K562 (cell line): ENCODE data around the gene DNAJB4. TPM values are rescaled to one million over a fixed set of nuclear protein-coding genes. Genes with fewer than 3 reads are reported as not detected.
A peak's percentile ranks its signal among the peaks of the same experiment; 100 is the strongest.

ENCODE experiments used
- CREBBP ChIP-seq: IDR thresholded peaks from one replicate; pipeline ENCODE4 v1.6.1; 2012; ENCODE audit warnings: low read depth, mild to moderate bottlenecking, control low read depth, inconsistent platforms, low read length
- DDX20 ChIP-seq: fragments of 450-650 bp; IDR thresholded peaks from 2 replicates; pipeline ENCODE4 v1.6.1; 2016; ENCODE audit warnings: missing genetic modification characterization, low read depth, mild to moderate bottlenecking, missing compliant biosample characterization, moderate library complexity
- ESRRB ChIP-seq: fragments of 250-450 bp; sonication (Bioruptor Pico); IDR thresholded peaks from 2 replicates; pipeline ENCODE4 v1.5.0; 2020; ENCODE audit warnings: mild to moderate bottlenecking, moderate library complexity, borderline replicate concordance
- GTF2E2 ChIP-seq: fragments of 200-800 bp; sonication (Bioruptor generic); IDR thresholded peaks from 2 replicates; pipeline ENCODE4 v1.6.1; 2016; ENCODE audit warnings: missing genetic modification characterization, missing compliant biosample characterization
- GTF3C2 ChIP-seq: IDR thresholded peaks from 3 replicates; pipeline ENCODE4 v1.6.1; 2011; ENCODE audit warnings: borderline replicate concordance, mild to moderate bottlenecking, moderate library complexity; ENCODE audit not compliant: insufficient read length; ENCODE audit errors: extremely low read depth
- HMGN3 ChIP-seq: IDR thresholded peaks from 2 replicates; pipeline ENCODE4 v1.6.1; 2011; ENCODE audit warnings: borderline replicate concordance, low read depth, mild to moderate bottlenecking, mixed read lengths, low read length; ENCODE audit not compliant: insufficient read length; ENCODE audit errors: extremely low read depth
- KAT8 ChIP-seq: fragments of 450-650 bp; IDR thresholded peaks from 2 replicates; pipeline ENCODE4 v1.6.1; 2016; ENCODE audit warnings: low read depth, mild to moderate bottlenecking
- L3MBTL2 ChIP-seq: fragments of 450-650 bp; IDR thresholded peaks from 2 replicates; pipeline ENCODE4 v1.6.1; 2016; ENCODE audit warnings: mild to moderate bottlenecking, moderate library complexity
- MEIS2 ChIP-seq: fragments of 450-650 bp; IDR thresholded peaks from 2 replicates; pipeline ENCODE4 v1.6.1; 2014; ENCODE audit warnings: mild to moderate bottlenecking; ENCODE audit not compliant: partially characterized antibody
- NELFE ChIP-seq: IDR thresholded peaks from 2 replicates; pipeline ENCODE4 v1.6.1; 2011; ENCODE audit warnings: mild to moderate bottlenecking; ENCODE audit not compliant: insufficient read depth, insufficient read length
- NFXL1 ChIP-seq: fragments of 450-650 bp; formaldehyde crosslinking; IDR thresholded peaks from 2 replicates; pipeline ENCODE4 v1.4.0; 2021; ENCODE audit warnings: mild to moderate bottlenecking
- NFYB ChIP-seq: IDR thresholded peaks from 2 replicates; pipeline ENCODE4 v1.6.1; 2011; ENCODE audit warnings: mild to moderate bottlenecking, moderate library complexity; ENCODE audit not compliant: insufficient read length; ENCODE audit errors: extremely low read depth
- NR2F6 ChIP-seq: fragments of 450-650 bp; formaldehyde crosslinking; IDR thresholded peaks from 2 replicates; pipeline ENCODE4 v1.4.0; 2020; ENCODE audit warnings: mild to moderate bottlenecking
- PHF8 ChIP-seq: fragments of 200-600 bp; sonication (generic); IDR thresholded peaks from 2 replicates; pipeline ENCODE4 v1.6.1; 2012; ENCODE audit warnings: mixed run types, mild to moderate bottlenecking, inconsistent platforms, low read length, moderate library complexity, borderline replicate concordance
- PML ChIP-seq: IDR thresholded peaks from 2 replicates; pipeline ENCODE4 v1.6.1; 2012; ENCODE audit warnings: low read length, inconsistent platforms
- RBM34 ChIP-seq: fragments of 200-400 bp; formaldehyde crosslinking; IDR thresholded peaks from 2 replicates; pipeline ENCODE4 v1.6.1; 2018; ENCODE audit warnings: low read length, borderline replicate concordance; ENCODE audit not compliant: insufficient read depth
- SAFB2 ChIP-seq: fragments of 200-400 bp; formaldehyde crosslinking; IDR thresholded peaks from 2 replicates; pipeline ENCODE4 v1.6.1; 2018; ENCODE audit warnings: borderline replicate concordance, low read length, low read depth, moderate library complexity; ENCODE audit not compliant: severe bottlenecking
- SMC3 ChIP-seq: conservative IDR thresholded peaks from 2 replicates; pipeline ENCODE4 v1.6.1; 2011; ENCODE audit warnings: low read depth, low read length, improper control_type of control experiment; ENCODE audit not compliant: insufficient read depth
- TAF1 ChIP-seq: IDR thresholded peaks from 2 replicates; pipeline ENCODE4 v1.6.1; 2011; ENCODE audit warnings: mild to moderate bottlenecking, low read length, moderate library complexity; ENCODE audit not compliant: insufficient read depth, control insufficient read depth, severe bottlenecking; ENCODE audit errors: extremely low read depth
- ZBTB1 ChIP-seq: sonication (generic); formaldehyde crosslinking; IDR thresholded peaks from 2 replicates; pipeline ENCODE4 v1.8.1; 2023; ENCODE audit warnings: missing genetic modification reagents, low read depth, mild to moderate bottlenecking, borderline replicate concordance
- ZKSCAN8 ChIP-seq: fragments of 200-800 bp; sonication (Bioruptor generic); IDR thresholded peaks from 2 replicates; pipeline ENCODE4 v1.6.1; 2016; ENCODE audit warnings: missing genetic modification characterization, missing compliant biosample characterization
- ZNF134 ChIP-seq: fragments of 250-450 bp; sonication (Bioruptor Pico); conservative IDR thresholded peaks from 2 replicates; pipeline ENCODE4 v1.4.0; 2020
- ZNF274 ChIP-seq: IDR thresholded peaks from 2 replicates; pipeline ENCODE4 v1.6.1; 2011; ENCODE audit warnings: low read depth, mild to moderate bottlenecking, low read length, moderate library complexity, borderline replicate concordance
- ZNF398 ChIP-seq: fragments of 250-450 bp; sonication (Bioruptor Pico); IDR thresholded peaks from 2 replicates; pipeline ENCODE4 v1.8.0; 2021; ENCODE audit warnings: moderate library complexity, mild to moderate bottlenecking, inconsistent platforms
- ZNF668 ChIP-seq: fragments of 250-450 bp; sonication (Bioruptor Pico); IDR thresholded peaks from 2 replicates; pipeline ENCODE4 v1.8.0; 2022; ENCODE audit warnings: mild to moderate bottlenecking, inconsistent platforms
- polyA plus RNA-seq, 8 experiments: library from polyadenylated mRNA; depleted of rRNA in 4 of 8; stranded (reverse) in 5 of 8; unstranded in 3 of 8; fragments of >200 nt; fragmentation: Nextera tagmentation in 2 of 8; fragmentation: Illumina TruSeq in 1 of 8; extraction: Ambion mirVana in 2 of 8; extraction: Trizol in 1 of 8; gene quantifications; 2 replicates each; pipeline versions ENCODE4 v1.2.1 to v1.2.3, GENCODE V29; 2011 to 2014; ENCODE audit warnings: inconsistent platforms in 1 of 8, missing spikeins in 1 of 8
- total RNA-seq, 7 experiments: library from RNA; depleted of rRNA in 6 of 7; stranded (reverse); fragments of >200 nt in 6 of 7; fragmentation: Illumina TruSeq in 2 of 7; extraction: Trizol in 2 of 7; gene quantifications; 2 replicates each; pipeline versions ENCODE4 v1.2.1 to v1.2.3, GENCODE V29; 2011 to 2021; ENCODE audit warnings: low replicate concordance in 1 of 7

Gene DNAJB4
- total and polyA plus RNA-seq, 9 of the 15 experiments (the other 6 are each of a cell fraction or from before 2014, with no cell fraction given), result 8.5 to 27.7 (median 19.8) TPM

GRCh38 chr1:78004719-78005447, at the start of gene DNAJB4 (continued):
- TF ChIP-seq CREBBP (no peak), NELFE (no peak), RBM34 (no peak), MEIS2 (no peak), ZNF134 (no peak), ZNF274 (no peak), NFYB (no peak), TAF1 (peak; percentile 81), NFXL1 (CRISPR knock-in tag) (no peak), GTF2E2 (tag) (peak; percentile 99), PML (no peak), GTF3C2 (no peak), SAFB2 (no peak), NR2F6 (CRISPR knock-in tag) (no peak), DDX20 (tag) (no peak), ZNF668 (CRISPR knock-in tag) (no peak), ZKSCAN8 (CRISPR knock-in tag) (no peak), SMC3 (no peak), HMGN3 (no peak), KAT8 (no peak), ZNF398 (CRISPR knock-in tag) (no peak), ZBTB1 (CRISPR knock-in tag) (no peak), L3MBTL2 (no peak), PHF8 (peak; percentile 53), ESRRB (CRISPR knock-in tag) (no peak)
